KG1 (cell line): ENCODE measurements around the gene DTX2.
"Not testable (repeated sequence)": the region's sequence is repeated elsewhere in the genome, so short reads cannot be mapped to it uniquely, and the experiment has no call there.

Source experiments
- DNase-seq: peaks from one replicate; lab custom pipeline; 2025; lab: John Stamatoyannopoulos, UW

The DTX2 gene

GRCh38 chr7:76487969-76488368 lies 26.5 kb downstream of the DTX2 start:
- DNase-seq = not testable (repeated sequence)

DNA sequence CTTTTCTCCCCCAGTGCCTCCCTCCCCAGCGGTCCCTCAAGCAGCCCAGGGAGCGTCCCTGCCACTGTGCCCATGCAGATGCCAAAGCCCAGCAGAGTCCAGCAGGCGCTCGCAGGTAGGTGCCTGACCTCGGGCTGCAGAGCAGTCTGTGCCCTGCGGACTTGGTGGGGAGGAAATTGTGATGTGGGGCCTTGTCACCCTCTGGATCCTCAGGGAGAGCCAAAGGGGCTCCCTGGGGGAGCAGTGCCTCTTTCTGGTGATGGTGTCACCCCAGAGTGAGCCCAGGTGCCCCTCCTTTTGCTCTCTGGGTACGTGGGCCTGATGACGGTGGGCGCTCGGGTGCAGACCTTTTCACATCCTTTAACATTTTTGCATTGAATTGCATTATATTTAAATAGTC lies 30.6 kb downstream of the DTX2 start:
- DNase-seq = not testable (repeated sequence)

GRCh38 chr7:76495717-76496116 lies 34.2 kb downstream of the DTX2 start:
- DNase-seq = not testable (repeated sequence)

DNA sequence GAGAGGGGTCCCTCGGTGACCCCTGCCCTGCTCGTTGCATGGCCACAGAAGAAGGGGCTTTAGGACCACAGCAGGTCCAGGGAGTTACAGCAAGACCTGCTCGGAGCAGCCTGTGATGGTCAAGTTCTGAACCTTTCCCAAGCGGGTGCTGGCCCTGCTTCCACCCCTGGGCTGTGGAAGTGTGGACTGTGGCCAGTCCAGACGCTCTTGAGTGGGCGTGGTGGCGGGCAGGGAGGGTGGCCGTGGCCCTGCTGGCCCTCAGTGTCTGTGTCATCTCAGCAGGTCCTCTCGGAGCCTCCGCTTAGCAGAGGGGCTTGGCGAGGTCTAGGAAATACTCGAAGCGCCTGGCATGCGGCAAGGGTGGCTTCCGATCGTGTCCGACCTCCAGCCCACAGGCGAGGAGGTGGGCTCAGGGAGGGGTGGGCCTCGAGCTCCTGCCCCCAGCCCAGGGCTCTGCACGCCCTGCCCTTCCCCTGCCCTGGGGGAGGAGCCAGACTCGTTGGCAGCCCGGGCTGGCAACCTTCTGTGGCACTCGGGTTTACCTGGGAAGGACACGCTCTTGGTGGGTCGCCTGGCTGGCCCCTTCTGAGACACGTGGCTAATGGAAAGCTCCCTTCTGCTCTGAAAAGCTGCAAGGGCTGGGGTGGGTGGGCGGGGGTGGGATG lies 36.5 kb downstream of the DTX2 start:
- not testable (repeated sequence) for DNase-seq

GRCh38 chr7:76498583-76499200 lies 37.2 kb downstream of the DTX2 start:
- not testable (repeated sequence) for DNase-seq

DNA sequence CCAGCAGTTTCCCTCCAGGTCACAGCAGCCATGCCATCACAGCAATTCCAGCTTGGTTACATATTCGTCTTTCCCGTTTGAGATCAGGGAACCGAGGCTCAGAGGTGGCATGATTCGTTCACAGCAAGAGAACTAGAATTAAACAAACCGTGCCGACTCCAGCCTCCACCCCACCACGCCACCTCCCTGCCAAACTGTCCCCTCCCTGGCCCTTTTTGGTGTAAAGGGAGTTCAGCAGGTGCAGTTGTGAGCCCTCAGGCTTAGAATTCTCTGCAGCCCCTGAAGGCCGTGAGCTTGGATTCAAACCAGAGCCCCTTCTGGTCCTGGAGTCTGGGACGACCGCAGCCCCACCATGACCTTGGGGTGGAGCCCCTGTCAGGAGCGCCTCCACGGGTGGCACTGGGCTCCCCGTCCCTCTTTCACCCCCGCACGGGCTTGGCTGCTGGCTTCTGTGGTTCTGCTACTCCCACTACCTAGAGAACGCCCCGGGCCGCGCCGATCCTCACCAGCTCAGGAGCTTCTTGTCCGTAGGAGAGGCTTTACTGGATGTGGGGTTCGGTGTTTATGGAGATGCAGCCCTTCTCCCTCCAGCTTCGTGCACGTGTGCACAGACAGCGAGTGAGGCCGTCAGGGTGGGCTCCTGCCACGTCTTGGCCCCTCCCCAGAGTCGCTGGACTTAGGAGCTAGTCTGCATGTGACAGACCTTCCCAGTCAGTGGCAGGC lies 37.9 kb downstream of the DTX2 start:
- DNase-seq = not testable (repeated sequence)

DNA sequence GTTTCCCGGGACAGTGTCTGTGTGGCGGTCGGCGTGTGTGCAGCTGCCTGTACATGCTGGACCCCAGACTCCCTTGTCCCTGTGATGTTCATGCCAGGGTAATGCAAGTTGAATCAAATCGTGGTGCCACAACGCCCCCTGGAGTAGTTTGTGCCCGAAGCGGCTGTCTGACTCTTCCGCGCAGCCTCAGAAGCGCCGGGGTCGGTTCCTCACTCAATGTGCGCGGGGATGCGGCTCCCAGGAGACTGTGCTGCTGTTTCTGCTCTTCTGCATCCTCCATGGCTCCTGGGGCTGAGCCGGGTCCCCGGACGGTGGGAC lies 38.4 kb downstream of the DTX2 start:
- DNase-seq = not testable (repeated sequence)

- DNase-seq = not testable (repeated sequence)
These were observed 40.7 kb downstream of the DTX2 start for GRCh38 chr7:76502224-76502623.

DNA sequence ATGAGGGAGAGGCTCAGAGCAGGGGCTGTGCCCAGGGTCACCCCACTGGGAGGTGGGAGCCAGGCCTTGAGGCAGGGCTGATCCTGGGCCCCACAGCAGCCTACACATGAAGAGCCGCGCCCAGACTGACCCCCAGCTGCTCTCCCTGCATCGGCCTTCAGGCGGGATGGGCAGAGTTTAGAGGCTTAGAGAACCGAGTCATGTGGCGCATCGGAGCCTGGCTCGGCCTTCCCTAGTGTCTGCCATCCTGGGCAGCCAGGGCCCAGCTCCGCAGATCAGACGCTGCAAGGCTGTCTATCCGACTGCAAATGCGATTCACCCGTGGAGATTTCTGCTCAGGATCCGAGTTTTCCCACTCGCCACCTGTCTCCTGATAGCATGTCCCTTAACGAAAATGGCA lies 41.3 kb downstream of the DTX2 start:
- not testable (repeated sequence) for DNase-seq

- DNase-seq = not testable (repeated sequence)
These were observed 41.7 kb downstream of the DTX2 start for GRCh38 chr7:76503244-76503643.

DNA sequence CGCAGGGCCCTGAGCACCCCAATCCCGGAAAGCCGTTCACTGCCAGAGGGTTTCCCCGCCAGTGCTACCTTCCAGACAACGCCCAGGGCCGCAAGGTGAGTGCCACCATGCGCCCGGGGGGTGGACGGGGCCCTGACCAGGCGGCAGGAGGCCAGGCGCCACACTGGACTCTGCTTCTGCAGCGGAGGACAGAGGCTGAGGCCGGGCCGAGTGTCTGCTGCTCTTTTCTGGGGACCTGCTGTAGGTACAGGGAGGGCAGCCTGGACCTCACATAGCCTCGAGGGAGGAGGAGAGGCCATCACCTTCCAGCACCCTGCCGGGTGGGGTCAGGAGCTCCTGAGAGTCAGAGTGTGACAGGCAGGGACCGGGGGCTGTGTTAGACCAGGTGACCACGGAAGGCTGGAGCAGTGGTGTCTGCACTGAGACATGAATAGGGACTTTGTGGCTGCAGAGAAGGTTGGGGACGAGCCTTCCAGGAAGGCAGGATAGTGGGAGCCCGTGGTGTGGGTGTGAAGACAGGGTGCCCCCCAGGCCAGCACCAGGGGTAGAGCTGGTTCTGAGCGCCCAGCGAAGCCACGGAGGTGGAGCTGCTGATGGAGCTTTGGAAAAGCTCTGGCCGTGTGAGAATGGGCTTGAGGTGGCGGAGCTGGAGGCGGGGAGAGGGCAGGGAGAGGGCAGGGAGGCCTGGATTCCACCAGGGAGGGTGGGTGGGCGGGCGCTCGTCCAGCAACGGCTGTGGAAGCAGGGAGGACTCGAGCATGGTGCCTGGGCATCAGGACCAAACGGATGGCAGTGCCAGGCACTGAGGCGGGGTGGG lies 43.0 kb downstream of the DTX2 start:
- not testable (repeated sequence) for DNase-seq

GRCh38 chr7:76505168-76506080 lies 43.9 kb downstream of the DTX2 start:
- no peak for DNase-seq

DNA sequence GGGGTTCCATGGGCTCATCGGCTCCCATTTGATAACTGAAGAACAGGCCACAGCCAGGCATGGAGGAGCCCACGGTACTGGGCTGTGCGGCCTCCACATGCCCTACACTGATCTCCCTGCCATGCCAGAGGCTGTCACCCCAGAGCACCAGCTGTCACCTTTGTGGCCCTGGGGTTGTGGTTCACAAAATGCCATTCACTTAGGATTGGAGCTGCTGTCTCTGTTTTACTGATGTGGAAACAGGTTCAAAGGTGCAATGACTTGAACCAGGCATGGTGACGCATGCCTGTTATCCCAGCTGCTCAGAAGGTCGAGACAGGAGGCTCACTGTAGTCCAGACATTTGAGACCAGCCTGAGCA lies 44.6 kb downstream of the DTX2 start:
- DNase-seq = no peak

- DNase-seq = not testable (repeated sequence)
These were observed 45.1 kb downstream of the DTX2 start for GRCh38 chr7:76506643-76507042.

DNA sequence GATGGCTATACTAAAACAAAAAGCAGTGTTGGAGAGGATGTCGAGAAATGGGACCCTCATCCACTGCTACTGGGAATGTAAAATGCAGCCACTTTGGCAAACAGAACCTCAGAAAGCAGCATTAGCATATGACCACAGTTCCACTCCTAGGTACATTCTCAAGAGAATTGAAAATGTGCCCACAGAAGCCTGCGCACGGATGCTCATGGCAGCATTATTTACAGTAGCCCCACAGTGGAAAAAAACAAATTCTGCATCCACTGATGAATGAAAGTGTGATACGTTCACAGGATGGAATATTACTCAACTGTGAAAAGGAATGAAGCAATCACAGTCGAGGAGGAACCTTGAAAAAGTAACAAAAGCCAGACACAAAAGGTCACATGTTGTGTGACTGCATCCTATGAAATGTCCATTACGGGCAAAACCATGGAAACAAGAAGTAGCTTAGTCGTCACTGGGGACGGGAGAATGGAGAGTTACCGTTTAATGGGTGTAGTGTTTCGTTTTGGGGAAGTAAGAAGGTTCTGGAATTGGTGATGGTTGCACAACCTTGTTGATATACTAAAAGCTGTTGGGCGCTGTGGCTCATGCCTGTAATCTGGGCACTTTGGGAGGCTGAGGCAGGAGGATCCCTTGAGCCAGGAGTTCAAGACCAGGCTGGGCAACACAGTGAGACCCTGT lies 46.4 kb downstream of the DTX2 start:
- DNase-seq = no peak

- DNase-seq = no peak
These were observed 48.7 kb downstream of the DTX2 start, which contains the start of gene UPK3B for GRCh38 chr7:76509931-76510877. Gene UPK3B, plus strand, starts transcription at chr7:76510552. Its CDS starts 101 bp downstream, at chr7:76510653.

DNA sequence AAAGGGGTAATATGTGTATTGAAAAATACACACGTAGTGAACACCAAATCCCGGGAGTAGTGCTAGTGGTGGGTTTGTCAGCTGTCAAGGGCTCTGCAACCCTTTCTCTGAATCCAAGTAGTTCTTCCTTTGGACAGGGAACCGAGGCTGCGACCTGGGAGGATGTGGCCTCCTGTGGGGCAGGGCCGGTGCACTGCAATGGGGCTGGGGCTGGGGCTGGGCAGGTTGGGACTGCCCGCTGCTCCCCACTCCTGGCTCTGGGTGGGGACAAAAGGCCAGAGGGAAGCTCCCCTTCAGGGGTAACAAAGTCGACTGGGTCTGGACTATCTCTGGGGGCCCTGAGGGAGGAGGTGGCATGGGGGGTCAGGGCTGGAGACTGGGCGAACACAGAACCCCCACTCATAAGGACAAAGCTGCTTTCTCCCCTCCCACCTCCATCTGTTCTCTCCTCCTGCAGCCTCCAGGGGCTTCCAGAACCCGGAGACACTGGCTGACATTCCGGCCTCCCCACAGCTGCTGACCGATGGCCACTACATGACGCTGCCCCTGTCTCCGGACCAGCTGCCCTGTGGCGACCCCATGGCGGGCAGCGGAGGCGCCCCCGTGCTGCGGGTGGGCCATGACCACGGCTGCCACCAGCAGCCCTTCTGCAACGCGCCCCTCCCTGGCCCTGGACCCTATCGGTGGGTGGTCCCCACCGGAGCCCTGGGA lies 49.8 kb downstream of the DTX2 start:
- not testable (repeated sequence) for DNase-seq

- not testable (repeated sequence) for DNase-seq
These were observed 50.7 kb downstream of the DTX2 start for GRCh38 chr7:76511911-76512885.
